NCI-H748 (cell line): ENCODE data around the gene RNF144A.
A peak's percentile ranks its signal among the peaks of the same experiment; 100 is the strongest.

Source experiments
- DNase-seq: peaks from one replicate; lab custom pipeline; 2025; ENCODE audit not compliant: unreplicated experiment; lab: John Stamatoyannopoulos, UW

Gene RNF144A

GRCh38 chr2:6970551-6970950, 53.3 kb downstream of the RNF144A start:
- no peak for DNase-seq

GRCh38 chr2:6970976-6971480, 53.8 kb downstream of the RNF144A start:
- no peak for DNase-seq

DNA sequence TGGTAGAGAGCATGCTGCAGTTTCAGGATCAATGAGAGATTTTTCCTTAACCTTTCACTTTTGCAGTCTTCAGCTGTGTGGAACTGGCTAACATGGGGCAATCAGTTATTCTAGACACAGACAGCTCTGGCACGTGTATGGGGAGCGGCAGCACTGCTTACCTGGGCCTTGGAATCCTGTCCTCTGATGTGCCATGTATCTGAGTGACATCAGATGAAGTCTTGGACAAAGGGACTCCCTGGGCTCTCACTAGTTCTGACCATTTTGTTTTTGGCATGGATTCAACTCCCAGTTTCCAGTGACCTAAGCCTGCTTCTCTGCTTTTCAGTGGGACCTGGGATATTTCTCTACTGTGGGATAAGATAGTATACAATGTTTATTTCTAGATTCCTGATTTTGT, 54.3 kb downstream of the RNF144A start:
- DNase-seq: no peak

DNA sequence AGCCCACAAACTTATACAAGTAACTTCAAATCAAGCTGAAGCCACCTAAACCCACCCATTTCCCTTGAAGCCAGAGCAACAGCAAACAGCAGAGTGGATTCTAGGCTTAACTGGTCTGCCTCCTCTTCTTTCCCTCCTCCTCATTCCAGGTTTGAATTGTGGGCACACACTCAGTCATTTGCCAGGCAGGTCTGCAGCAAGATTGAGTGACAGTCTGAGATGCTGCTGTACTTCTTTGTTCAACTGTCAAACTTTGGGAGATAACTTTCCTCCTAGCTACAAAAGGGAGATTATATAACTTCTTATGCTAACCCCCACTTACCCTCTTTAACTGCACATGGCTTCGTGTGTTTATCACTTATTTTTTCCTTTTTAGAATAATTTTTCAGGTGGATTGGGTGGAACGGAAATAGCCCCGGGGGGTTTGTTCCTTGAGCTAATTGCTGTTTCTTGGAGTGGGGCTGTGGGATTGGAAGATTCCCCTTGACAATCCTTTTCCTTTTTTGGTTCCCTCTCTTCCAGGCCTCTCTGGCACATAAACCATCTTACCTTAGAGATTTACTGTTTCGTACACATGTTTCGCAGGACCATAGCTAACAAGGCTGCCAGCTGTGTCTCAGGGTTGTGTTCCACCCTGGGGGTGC, 55.0 kb downstream of the RNF144A start:
- no peak for DNase-seq

GRCh38 chr2:6973895-6974545, 56.8 kb downstream of the RNF144A start:
- no peak for DNase-seq

GRCh38 chr2:6975988-6976387, 58.8 kb downstream of the RNF144A start:
- DNase-seq: no peak

DNA sequence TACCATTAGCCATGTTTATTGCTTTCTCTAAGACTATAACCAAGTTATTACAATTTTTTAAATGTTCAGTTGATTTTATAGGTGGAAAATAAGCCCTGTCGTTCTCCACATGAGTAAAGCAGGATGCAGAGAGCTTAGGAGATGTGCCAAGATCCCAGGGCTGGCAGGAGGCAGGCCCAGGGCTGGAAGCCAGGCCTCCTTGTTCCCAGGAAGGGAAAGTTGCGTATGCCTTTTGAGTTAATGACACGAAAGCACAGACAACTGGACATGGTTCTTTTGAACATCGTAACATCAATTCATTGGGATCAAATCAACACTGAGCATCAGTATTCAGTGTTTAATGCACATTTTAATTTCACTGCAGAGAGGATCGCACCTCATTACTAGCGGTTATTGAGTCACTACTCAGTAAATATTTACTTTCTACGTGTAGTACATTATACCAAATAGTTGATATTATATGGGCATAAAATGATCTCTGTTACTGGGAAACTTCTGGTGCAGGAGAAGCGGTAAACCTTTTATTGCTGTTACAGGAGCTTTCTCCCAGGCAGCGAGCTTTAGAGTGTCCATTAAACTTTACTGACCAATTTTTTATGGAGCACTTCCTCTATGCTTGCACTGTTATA, 60.0 kb downstream of the RNF144A start:
- peak; percentile 77 for DNase-seq

- DNase-seq: no peak
Measured at GRCh38 chr2:6977786-6978185, 60.6 kb downstream of the RNF144A start.

- DNase-seq: no peak
Measured at GRCh38 chr2:6978991-6979390, 61.8 kb downstream of the RNF144A start.

DNA sequence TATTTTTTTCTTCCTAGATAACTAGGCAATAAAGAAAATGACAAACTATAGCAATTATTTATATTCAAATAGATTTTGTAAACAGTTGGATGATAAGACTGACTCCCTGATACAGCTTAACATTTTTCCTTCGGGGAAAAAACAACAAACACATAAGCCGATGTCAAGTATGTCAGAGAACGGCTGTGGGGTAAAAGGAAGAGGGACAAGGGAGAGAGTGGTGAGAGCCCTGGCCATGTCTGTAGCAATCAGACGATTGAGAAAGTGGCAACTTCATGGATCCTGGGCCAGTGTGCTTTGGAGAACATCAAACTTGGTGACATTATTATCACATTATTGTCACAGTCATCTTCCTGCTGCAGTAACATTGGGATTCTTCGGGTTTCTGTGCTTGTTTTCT, 65.2 kb downstream of the RNF144A start:
- no peak for DNase-seq

DNA sequence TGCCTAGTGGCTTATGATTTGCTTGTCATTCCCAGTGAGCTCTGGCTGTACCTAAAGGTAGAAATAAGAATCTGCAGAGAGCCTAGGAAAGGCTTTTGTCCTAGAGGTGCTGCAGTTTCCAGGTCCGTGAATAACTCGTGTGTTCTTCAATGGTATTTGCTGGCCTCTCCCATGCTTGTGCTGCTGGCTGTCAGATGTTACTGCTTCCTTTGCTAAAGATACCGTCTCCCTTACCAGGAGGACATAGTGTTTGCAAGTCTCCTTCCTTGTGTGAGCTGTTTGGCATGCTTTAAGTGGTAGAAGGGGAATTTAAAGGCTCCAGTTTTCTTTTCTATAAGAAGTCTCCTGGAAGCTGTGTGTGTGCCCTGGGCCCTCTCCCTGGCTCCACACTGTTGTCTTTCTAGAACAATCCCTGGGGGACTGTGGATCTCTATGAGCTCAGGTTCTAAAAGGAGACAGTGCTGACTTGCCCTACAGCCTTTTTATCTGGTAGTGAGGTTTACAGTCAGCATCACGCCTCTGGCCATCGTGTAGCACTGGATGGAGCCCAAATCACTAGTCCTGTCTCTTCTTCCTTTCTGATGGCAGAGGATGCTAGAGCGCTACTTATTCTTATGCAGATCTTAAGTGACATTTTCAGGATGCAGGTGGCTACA, 65.8 kb downstream of the RNF144A start:
- DNase-seq: no peak

GRCh38 chr2:6986301-6986911, 69.2 kb downstream of the RNF144A start:
- DNase-seq: peak; percentile 96

GRCh38 chr2:6986912-6987361, 69.7 kb downstream of the RNF144A start:
- no peak for DNase-seq

DNA sequence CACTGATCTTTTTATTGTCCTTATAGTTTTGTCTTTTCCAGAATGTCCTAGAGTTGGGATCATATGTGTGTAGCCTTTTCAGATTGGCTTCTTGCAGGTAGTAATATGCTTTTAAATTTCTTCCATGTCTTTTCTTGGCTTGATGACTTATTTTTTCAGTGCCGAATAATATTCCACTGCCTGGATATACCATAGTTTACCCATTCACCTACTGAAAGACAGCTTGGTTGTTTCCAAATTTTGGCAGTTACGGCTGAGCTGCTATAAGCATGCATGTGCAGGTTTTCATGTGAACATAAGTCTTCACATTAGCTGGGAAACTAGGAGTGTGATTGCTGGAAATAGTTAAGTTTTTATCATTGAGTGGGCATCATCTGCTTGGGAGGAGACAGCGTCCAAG, 73.7 kb downstream of the RNF144A start:
- no peak for DNase-seq

DNA sequence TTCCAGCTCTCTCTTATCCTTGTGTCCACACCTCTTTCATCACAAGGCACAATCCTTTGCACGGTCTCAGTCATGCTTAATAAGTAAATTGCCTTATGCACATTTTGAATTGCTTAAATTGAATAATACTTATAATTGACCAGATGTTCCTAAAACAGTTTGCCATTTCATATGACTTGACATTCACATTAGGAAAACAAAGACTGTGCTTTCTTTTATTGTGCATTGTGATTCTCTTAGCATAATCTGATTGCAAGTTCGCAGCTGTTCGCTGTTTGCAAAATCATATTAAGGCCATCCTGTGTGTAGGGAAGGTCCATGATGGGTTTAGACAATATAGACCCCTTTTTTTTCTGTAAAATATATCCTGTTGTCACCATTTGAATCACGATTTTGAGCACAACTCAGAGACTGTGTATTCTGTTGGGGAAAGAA, 75.6 kb downstream of the RNF144A start:
- no peak for DNase-seq

DNA sequence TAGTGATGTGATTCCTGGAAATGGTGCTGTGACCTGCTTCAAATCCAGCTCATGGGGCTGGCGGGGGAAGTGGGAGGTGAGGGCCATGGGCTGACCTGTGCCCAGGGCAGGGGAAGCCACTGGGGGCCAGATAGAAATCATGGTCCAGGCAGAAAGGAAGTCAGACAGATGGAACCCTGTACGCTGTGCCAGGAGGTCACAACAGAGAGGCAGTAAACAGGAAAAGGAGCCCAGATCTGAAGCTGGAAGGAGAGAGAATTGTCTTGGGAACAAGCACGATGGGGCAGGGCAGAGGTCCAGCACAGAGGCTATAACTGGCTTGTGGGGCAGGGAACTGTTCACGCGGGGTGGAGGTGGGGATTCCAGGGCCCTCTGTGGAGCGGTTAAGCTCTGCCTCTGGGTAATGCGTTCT, 76.0 kb downstream of the RNF144A start:
- DNase-seq: no peak

DNA sequence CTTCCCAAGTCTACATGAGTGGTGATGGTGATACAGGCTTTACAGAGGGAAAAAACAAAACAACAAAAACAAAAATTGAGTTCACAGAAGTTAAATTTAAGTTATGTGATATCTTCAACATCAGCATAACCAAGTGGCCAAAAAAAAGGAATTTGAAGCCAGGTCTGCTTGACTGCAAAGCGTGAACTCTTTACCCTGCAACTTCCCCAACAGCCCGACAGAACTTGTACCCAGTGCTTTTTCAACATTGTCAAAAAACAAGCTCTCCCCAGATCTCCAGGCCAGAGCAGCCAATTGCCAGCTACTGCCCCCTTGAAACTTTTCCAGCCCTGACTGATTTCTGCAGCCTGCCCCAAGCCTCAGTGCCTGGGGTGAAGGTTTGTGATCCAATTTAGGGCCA, 76.7 kb downstream of the RNF144A start:
- DNase-seq: no peak

GRCh38 chr2:6994536-6995128, 77.4 kb downstream of the RNF144A start:
- DNase-seq: no peak

DNA sequence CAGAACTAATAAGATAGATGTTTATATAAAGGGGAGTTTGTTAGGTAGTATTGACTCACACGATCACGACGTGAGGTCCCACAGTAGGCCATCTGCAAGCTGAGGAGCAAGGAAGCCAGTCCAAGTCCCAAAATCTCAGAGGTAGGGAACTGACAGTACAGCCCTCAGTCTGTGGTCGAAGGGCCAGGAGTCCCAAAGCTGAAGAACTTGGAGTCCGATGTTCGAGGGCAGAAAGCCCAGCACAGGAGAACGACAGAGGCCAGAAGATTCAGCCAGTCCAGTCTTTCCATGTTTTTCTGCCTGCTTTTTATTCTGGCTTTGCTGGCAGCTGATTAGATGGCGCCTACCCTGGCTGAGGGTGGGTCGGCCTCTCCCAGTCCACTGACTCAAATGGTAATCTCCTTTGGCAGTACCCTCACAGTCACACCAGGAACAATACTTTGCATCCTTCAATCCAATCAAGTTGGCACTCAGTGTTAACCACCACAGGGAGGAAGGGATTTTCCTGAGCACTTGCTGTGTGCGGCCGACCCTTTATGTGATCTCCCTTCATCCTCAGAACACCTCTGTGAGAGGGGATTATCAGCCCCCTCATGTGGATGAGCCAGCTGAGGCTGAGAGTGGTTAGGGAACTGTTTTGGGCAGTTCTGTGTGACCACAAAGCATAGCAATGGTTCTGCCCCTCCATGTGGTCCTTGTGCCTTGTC, 78.3 kb downstream of the RNF144A start:
- DNase-seq: no peak

GRCh38 chr2:6999211-6999877, 82.1 kb downstream of the RNF144A start:
- no peak for DNase-seq
